HG02798 (cell line): ENCODE measurements around the gene CREB1.
"Not testable (repeated sequence)": the region's sequence is repeated elsewhere in the genome, so short reads cannot be mapped to it uniquely, and the experiment has no call there.

Source experiments
- ATAC-seq: cut with Tn5 transposase; IDR thresholded peaks from one replicate; pipeline ENCODE4 v1.9.1; 2021; ENCODE audit warnings: mild to moderate bottlenecking; ENCODE audit not compliant: unreplicated experiment, poor library complexity

Gene CREB1

DNA sequence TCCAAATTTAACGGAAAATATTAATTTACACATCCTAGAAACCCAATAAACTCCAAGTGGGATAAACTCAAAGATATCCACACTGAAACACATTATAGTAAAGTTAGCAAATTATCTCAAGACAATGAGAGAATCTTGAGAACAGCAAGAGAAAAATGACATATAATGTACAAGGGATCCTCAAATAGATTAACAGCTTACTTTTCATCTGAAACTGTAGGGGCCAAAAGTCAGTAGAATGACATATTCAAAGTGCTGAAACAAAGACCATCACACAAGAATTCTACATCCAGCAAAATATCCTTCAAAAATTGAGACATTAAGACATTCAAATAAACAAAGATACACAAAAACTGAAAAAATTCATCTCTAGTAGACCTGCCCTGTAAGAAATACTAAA is 114.1 kb downstream of the CREB1 start:
- ATAC-seq, result no peak

DNA sequence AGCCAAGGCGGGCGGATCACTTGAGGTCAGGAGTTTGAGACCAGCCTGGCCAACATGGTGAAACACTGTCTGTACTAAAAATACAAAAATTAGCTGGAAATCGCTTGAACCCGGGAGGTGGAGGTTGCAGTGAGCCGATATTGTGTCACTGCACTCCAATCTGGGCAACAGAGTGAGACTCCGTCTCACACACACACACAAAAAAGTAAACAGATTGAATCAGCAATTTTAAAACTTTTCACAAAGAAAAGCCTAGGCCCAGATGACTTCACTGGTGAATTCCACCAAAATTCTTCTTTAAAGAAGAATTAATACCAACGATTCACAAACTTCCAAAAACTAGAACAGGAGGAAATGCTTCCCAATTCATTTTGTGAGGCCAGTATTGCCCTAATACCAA is 116.8 kb downstream of the CREB1 start:
- not testable (repeated sequence) for ATAC-seq
